GM12878 (cell line): Measurements from ENCODE around the gene MYO1H. TPM values are rescaled to one million over a fixed set of nuclear protein-coding genes. Genes with fewer than 3 reads are reported as not detected.

Source experiments
- ATAC-seq: fragments of 200-7000 bp; cut with Tn5 transposase; 3 replicates; pipeline ENCODE4 v1.9.1; 2020; ENCODE audit warnings: mild to moderate bottlenecking, moderate library complexity
- BruUV-seq: library from RNA; stranded (reverse); fragments of 400-500 nt; replicated peaks from 2 replicates; lab custom pipeline; 2021; lab: Mats Ljungman, UMichigan
- CTCF ChIA-PET: fragments of 300-600 bp; sonication (Branson Sonifier 250); formaldehyde crosslinking; extraction: SDS; loops from one replicate; lab custom pipeline; 2021; ENCODE audit warnings: inconsistent platforms; lab: Yijun Ruan, JAX
- POLR2A ChIA-PET: fragments of 350-600 bp; formaldehyde crosslinking; extraction: SDS; loops from one replicate; lab custom pipeline; 2021; ENCODE audit warnings: inconsistent platforms; lab: Charles Lee
- RAD21 ChIA-PET: fragments of 300-600 bp; sonication (Branson Sonifier 250); formaldehyde crosslinking; loops from one replicate; lab custom pipeline; 2023; ENCODE audit warnings: antibody characterized with exemption; ENCODE audit not compliant: unreplicated experiment; lab: Charles Lee
- SMC1A ChIA-PET: fragments of 300-600 bp; sonication (Branson Sonifier 250); formaldehyde crosslinking; loops from one replicate; lab custom pipeline; 2023; ENCODE audit not compliant: unreplicated experiment, uncharacterized antibody; lab: Charles Lee
- DNase-seq: peaks from one replicate; pipeline ENCODE4 v3.0.0-alpha.2; 2011; ENCODE audit warnings: low read depth, low spot score
- FAIRE-seq: peaks from 3 replicates; lab custom pipeline; 2011; peaks lifted over from hg19 to GRCh38; lab: Jason Lieb, UNC
- H2AFZ ChIP-seq: 2 replicates; pipeline ENCODE4 v1.6.0; 2011; ENCODE audit warnings: low read depth, low read length, control low read depth; ENCODE audit not compliant: control insufficient read depth
- H3K27ac ChIP-seq: 2 replicates; pipeline ENCODE4 v1.5.1; 2011; ENCODE audit warnings: control low read depth; ENCODE audit not compliant: control insufficient read depth, insufficient read depth
- H3K27me3 ChIP-seq, 2 experiments: replicated peaks in 1 of 2; 2 replicates each; pipeline versions ENCODE4 v1.6.0 to v1.6.1; 2011; ENCODE audit warnings: low read length in 1 of 2; ENCODE audit not compliant: control insufficient read depth in 2 of 2, insufficient read depth in 2 of 2
- H3K36me3 ChIP-seq, 2 experiments: 2 replicates each; pipeline ENCODE4 v1.5.1; 2011; ENCODE audit warnings: low read length in 1 of 2; ENCODE audit not compliant: control insufficient read depth in 2 of 2, insufficient read depth in 2 of 2
- H3K4me1 ChIP-seq: 2 replicates; pipeline ENCODE4 v1.6.1; 2011; ENCODE audit warnings: mild to moderate bottlenecking, low read length, moderate library complexity, mixed read lengths; ENCODE audit not compliant: control insufficient read depth, insufficient read depth
- H3K4me2 ChIP-seq: 2 replicates; pipeline ENCODE4 v1.6.0; 2011; ENCODE audit warnings: control low read depth; ENCODE audit not compliant: control insufficient read depth, insufficient read depth
- H3K4me3 ChIP-seq: fragments of 200-600 bp; sonication (generic); 2 replicates; pipeline ENCODE4 v1.5.1; 2016
- H3K79me2 ChIP-seq: 2 replicates; pipeline ENCODE4 v1.6.0; 2011; ENCODE audit warnings: low read length; ENCODE audit not compliant: control insufficient read depth, insufficient read depth
- H3K9ac ChIP-seq: 2 replicates; pipeline ENCODE4 v1.8.0; 2011; ENCODE audit warnings: low read length, control low read depth, mixed read lengths; ENCODE audit not compliant: control insufficient read depth, insufficient read depth
- H3K9me3 ChIP-seq: replicated peaks from 3 replicates; pipeline ENCODE4 v1.5.1; 2011; ENCODE audit warnings: mild to moderate bottlenecking, low read length; ENCODE audit not compliant: control insufficient read depth, insufficient read depth
- H4K20me1 ChIP-seq: 2 replicates; pipeline ENCODE4 v1.6.0; 2011; ENCODE audit not compliant: control insufficient read depth, insufficient read depth
- HDGF ChIP-seq: fragments of 450-650 bp; IDR thresholded peaks from 2 replicates; pipeline ENCODE4 v1.6.1; 2016; ENCODE audit warnings: antibody characterized with exemption
- NBN ChIP-seq: fragments of 450-650 bp; IDR thresholded peaks from 2 replicates; pipeline ENCODE4 v1.6.1; 2016
- PAX8 ChIP-seq: fragments of 450-650 bp; IDR thresholded peaks from 2 replicates; pipeline ENCODE4 v1.6.1; 2017; ENCODE audit warnings: mild to moderate bottlenecking, moderate library complexity
- WGBS: methylation state at CpG from one replicate; pipeline ENCODE4 v1.1.6; 2016; ENCODE audit warnings: low lambda C conversion rate; ENCODE audit not compliant: insufficient replicate concordance, insufficient coverage; ENCODE audit errors: missing lambda C conversion rate; 5-methylcytosine and 5-hydroxymethylcytosine counted together
- in situ Hi-C: fragments of 300-500 bp; cut with MboI; formaldehyde crosslinking; loops from 9 replicates; pipeline ENCODE4 v1.14.3; 2018; ENCODE audit warnings: mixed read lengths
- intact Hi-C: fragments of 100-400 bp; cut with micrococcal nuclease; formaldehyde crosslinking; loops from one replicate; pipeline ENCODE4 v1.14.2; 2022; ENCODE audit not compliant: unreplicated experiment
- polyA plus RNA-seq, 11 experiments: library from polyadenylated mRNA; depleted of rRNA in 4 of 11; unstranded in 6 of 11; stranded (reverse) in 5 of 11; fragments of >200 nt; fragmentation: Nextera tagmentation in 4 of 11; fragmentation: Illumina TruSeq in 1 of 11; extraction: Ambion mirVana in 4 of 11; extraction: Trizol in 1 of 11; gene quantifications; 1 replicate in 1 of 11; 2 replicates in 10 of 11; pipeline versions ENCODE4 v1.2.1 to v1.2.3, GENCODE V29; 2011 to 2016; ENCODE audit warnings: inconsistent platforms in 2 of 11, missing spikeins in 2 of 11, low read depth in 1 of 11
- total RNA-seq, 4 experiments: library from RNA; depleted of rRNA in 3 of 4; stranded (reverse); fragments of >200 nt in 3 of 4; fragmentation: Illumina TruSeq in 1 of 4; extraction: Trizol in 1 of 4; gene quantifications; 2 replicates each; pipeline versions ENCODE4 v1.2.1 to v1.2.3, GENCODE V29; 2013 to 2021
- TF ChIP-seq, protein P1 (sequence below): IDR thresholded peaks from 2 replicates; pipeline ENCODE4 v1.6.1; 2011; ENCODE audit warnings: borderline replicate concordance, low read depth, mild to moderate bottlenecking, moderate library complexity, low read length; ENCODE audit not compliant: insufficient read depth, poor library complexity, severe bottlenecking

The MYO1H gene
- total and polyA plus RNA-seq, 10 of the 15 experiments (the other 5 are each of a cell fraction or from before 2014, with no cell fraction given), result 0.05 TPM; not detected in 9

DNA sequence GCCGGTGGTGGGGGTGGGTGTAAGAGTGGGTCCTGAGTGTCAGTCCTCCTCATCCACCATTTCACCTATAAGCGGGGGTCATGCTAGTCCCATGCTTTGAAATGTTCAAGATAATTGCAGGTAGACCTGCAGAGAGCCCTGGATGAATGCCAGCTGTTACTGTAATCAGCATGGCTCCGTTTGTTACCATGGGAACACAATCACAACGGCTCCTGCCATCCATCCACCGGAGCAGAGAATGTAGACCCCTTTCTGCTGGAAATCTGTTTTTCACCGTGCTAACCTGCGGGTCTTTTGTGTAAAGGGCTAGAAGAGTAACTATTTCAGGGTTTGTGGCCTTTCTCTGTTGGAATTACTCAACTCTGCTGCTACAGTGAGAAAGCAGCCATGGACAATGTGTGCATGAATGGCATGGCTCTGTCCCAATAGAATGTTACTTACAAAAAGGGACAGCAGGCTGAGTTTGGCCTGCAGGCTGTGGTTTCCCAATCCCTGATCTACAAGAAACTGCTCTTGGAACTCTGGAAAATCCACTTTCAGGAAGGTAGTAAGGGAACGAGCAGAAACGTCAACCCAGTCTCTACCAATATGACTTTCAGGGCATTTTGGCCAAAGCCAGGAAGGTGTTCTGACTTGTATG, 93.3 kb downstream of the MYO1H start:
- no peaks in the 10 kb centered on the region for H3K27me3 ChIP-seq
- H2AFZ ChIP-seq, result no peak overlapping the region
- BruUV-seq, result no TSS peak
- no peak for TF ChIP-seq HDGF
- SMC1A ChIA-PET, result no interaction called here
- CTCF ChIA-PET, result interaction anchor here (0.6 kb wide), 1 partner anchor 13 kb away, joined by 3 read pairs; no protein-coding TSS in a partner anchor
- no peak overlapping the region for H3K9ac ChIP-seq
- DNase-seq (no peak), ATAC-seq (no peak), FAIRE-seq (no peak)
- no peak overlapping the region for H3K4me2 ChIP-seq
- no peak overlapping the region for H3K4me3 ChIP-seq
- H4K20me1 ChIP-seq, result no peaks in the 10 kb centered on the region
- H3K4me1 ChIP-seq, result no peaks in the 10 kb centered on the region
- RAD21 ChIA-PET, result no interaction called here
- POLR2A ChIA-PET, result no interaction called here
- in situ Hi-C loops, result no loop called here
- no peaks in the 10 kb centered on the region for H3K79me2 ChIP-seq
- intact Hi-C loops, result no loop called here
- H3K36me3 ChIP-seq, result no peaks in the 10 kb centered on the region
- WGBS, result 47% methylated on average over 9 of the region's 9 CpGs
- no peak overlapping the region for H3K27ac ChIP-seq
- H3K9me3 ChIP-seq, result no peaks in the 10 kb centered on the region

DNA sequence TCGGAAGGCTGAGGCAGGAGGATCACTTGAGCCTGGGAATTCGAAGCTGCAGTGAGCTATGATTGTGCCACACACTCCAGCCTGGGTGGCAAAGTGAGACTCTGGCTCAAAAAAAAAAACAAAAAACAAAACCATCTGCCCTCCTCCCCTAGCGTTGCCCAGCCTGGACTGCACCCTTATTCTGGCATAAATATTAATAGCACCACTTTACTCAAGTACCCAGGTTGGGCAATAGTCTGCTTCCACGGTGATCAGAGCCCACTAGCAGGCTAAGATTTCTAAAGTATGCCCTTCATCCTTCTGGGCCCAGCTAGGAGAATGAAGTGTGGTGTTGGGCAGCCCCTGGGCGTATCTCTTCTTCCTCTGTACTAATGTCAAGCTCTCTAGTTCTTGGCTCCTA, 96.1 kb downstream of the MYO1H start:
- DNase-seq (no peak), FAIRE-seq (no peak), ATAC-seq (no peak)
- ChIA-PET RAD21 (no interaction called here), POLR2A (no interaction called here), SMC1A (interaction anchor here (0.6 kb wide), 1 partner anchor 186 kb away, joined by 3 read pairs; no protein-coding TSS in a partner anchor), CTCF (interaction anchor here (1.2 to 1.7 kb wide), 3 partner anchors 11 to 16 kb away, joined by 4 to 6 read pairs (median 4); no protein-coding TSS in a partner anchor)
- TF ChIP-seq NBN (no peak), PAX8 (no peak)
- TF ChIP-seq, protein P1, sequence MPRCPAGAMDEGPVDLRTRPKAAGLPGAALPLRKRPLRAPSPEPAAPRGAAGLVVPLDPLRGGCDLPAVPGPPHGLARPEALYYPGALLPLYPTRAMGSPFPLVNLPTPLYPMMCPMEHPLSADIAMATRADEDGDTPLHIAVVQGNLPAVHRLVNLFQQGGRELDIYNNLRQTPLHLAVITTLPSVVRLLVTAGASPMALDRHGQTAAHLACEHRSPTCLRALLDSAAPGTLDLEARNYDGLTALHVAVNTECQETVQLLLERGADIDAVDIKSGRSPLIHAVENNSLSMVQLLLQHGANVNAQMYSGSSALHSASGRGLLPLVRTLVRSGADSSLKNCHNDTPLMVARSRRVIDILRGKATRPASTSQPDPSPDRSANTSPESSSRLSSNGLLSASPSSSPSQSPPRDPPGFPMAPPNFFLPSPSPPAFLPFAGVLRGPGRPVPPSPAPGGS, result no peak
- Histone ChIP-seq H3K4me3 (no peak overlapping the region), H3K27ac (no peak overlapping the region), H2AFZ (no peak overlapping the region), H3K9ac (no peak overlapping the region), H3K79me2 (no peaks in the 10 kb centered on the region), H3K4me2 (no peak overlapping the region), H3K36me3 (peaks cover 3 to 11% of the 10 kb centered on the region in 2 experiments; a peak in 3 of 4 replicates), H3K4me1 (no peaks in the 10 kb centered on the region), H3K27me3 (no peaks in the 10 kb centered on the region), H3K9me3 (no peaks in the 10 kb centered on the region), H4K20me1 (no peaks in the 10 kb centered on the region)
- 94% methylated on average over 5 of the region's 5 CpGs for WGBS
- intact Hi-C loops (no loop called here), in situ Hi-C loops (no loop called here)
- no TSS peak for BruUV-seq
